GM19467 (cell line): Measurements from ENCODE around the gene OSM.
"Not testable (repeated sequence)": the region's sequence is repeated elsewhere in the genome, so short reads cannot be mapped to it uniquely, and the experiment has no call there.

Experiments used
- ATAC-seq: cut with Tn5 transposase; IDR thresholded peaks from one replicate; pipeline ENCODE4 v1.9.1; 2021; ENCODE audit warnings: mild to moderate bottlenecking, moderate library complexity; ENCODE audit not compliant: unreplicated experiment

The OSM gene

GRCh38 chr22:30245985-30246813 is 20.5 kb downstream of the OSM start, which contains the start of gene LIF:
Gene LIF (minus strand): TSS chr22:30246759. CDS start chr22:30246695, 64 bp downstream.
- ATAC-seq = no peak

- no peak for ATAC-seq
Measured at GRCh38 chr22:30245181-30245984, 21.3 kb downstream of the OSM start.

GRCh38 chr22:30244641-30245040 is 22.0 kb downstream of the OSM start:
- no peak for ATAC-seq

- no peak for ATAC-seq
Measured at GRCh38 chr22:30244066-30244465, 22.6 kb downstream of the OSM start.

GRCh38 chr22:30243661-30244060 is 23.0 kb downstream of the OSM start:
- ATAC-seq = no peak

GRCh38 chr22:30241576-30242371 is 24.9 kb downstream of the OSM start:
- ATAC-seq = no peak

GRCh38 chr22:30240541-30241417 is 25.9 kb downstream of the OSM start:
- ATAC-seq = no peak

- ATAC-seq = no peak
Measured at GRCh38 chr22:30239488-30240405, 26.9 kb downstream of the OSM start.

- ATAC-seq = no peak
Measured at GRCh38 chr22:30238661-30239487, 27.8 kb downstream of the OSM start.

- no peak for ATAC-seq
Measured at GRCh38 chr22:30238136-30238535, 28.5 kb downstream of the OSM start.

- ATAC-seq = no peak
Measured at GRCh38 chr22:30236875-30237274, 29.8 kb downstream of the OSM start.

GRCh38 chr22:30235687-30236170 is 30.9 kb downstream of the OSM start:
- ATAC-seq = no peak

- no peak for ATAC-seq
Measured at GRCh38 chr22:30234786-30235470, 31.7 kb downstream of the OSM start.

- ATAC-seq = not testable (repeated sequence)
Measured at GRCh38 chr22:30234325-30234724, 32.3 kb downstream of the OSM start.

- no peak for ATAC-seq
Measured at GRCh38 chr22:30233582-30233981, 33.1 kb downstream of the OSM start.

- ATAC-seq = no peak
Measured at GRCh38 chr22:30232716-30233218, 33.9 kb downstream of the OSM start.

GRCh38 chr22:30230787-30231461 is 35.7 kb downstream of the OSM start:
- no peak for ATAC-seq
